Measurements from ENCODE around the gene ENOSF1.

DNA sequence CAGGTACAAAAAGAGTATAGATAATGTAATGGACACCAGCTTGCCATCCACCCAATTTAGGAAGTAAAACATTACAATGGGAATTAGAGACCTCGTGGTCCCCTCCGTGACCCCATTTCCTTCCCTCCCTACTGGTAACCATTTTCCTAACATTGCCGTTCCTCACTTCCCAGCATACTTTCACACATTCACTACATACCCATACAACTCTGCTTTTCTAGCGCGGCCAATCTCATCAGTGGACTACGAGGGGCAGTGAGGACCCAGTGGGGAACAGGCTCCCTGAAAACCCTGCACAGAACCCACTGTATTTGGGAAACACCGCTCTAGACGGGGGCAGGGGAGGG lies 1.1 kb downstream of the ENOSF1 start:
- TF ChIP-seq CTCF (IDR thresholded peaks at IDR 0.05) (no peak), EZH2 (IDR thresholded peaks at IDR 0.05; ENCODE audit: borderline replicate concordance, insufficient read depth, low read depth, low read length, poor library complexity, severe bottlenecking) (no peak)
